SK-N-SH (cell line): ENCODE measurements around the gene RPL5. TPM values are rescaled to one million over a fixed set of nuclear protein-coding genes. Genes with fewer than 3 reads are reported as not detected.

Experiments used
- CTCF ChIA-PET: fragments of 300-600, 350-600 bp; formaldehyde crosslinking; extraction: SDS; loops from one replicate; lab custom pipeline; 2021; lab: Yijun Ruan, JAX
- POLR2A ChIA-PET: fragments of 350-600 bp; sonication (Branson Sonifier 250); formaldehyde crosslinking; extraction: SDS; loops from one replicate; lab custom pipeline; 2020; ENCODE audit warnings: antibody characterized with exemption, inconsistent platforms; lab: Yijun Ruan, JAX
- DNase-seq: peaks from one replicate; pipeline ENCODE4 v3.0.0; 2012
- H2AFZ ChIP-seq: fragments of 200-600 bp; sonication (generic); 2 replicates; pipeline ENCODE4 v1.8.1; 2016; ENCODE audit warnings: antibody characterized with exemption, mild to moderate bottlenecking, low read depth
- H3F3A ChIP-seq: fragments of 200-600 bp; sonication (generic); replicated peaks from 2 replicates; pipeline ENCODE3; 2016; ENCODE audit warnings: antibody characterized with exemption, mild to moderate bottlenecking; ENCODE audit not compliant: insufficient read depth
- H3K27ac ChIP-seq, 2 experiments: fragments of 200-500 bp in 1 of 2; fragments of 200-600 bp in 1 of 2; sonication (Bioruptor generic) in 1 of 2; sonication (generic), shearing (Covaris generic) in 1 of 2; 2 replicates each; pipeline versions ENCODE4 v1.5.1 to v1.6.1; 2014 to 2016; ENCODE audit warnings: low read depth in 2 of 2, inconsistent platforms in 1 of 2, low read length in 1 of 2, mild to moderate bottlenecking in 1 of 2, mixed read lengths in 1 of 2
- H3K27me3 ChIP-seq: fragments of 200-600 bp; sonication (generic), shearing (Covaris generic); 2 replicates; pipeline ENCODE4 v1.6.1; 2016; ENCODE audit warnings: mixed run types; ENCODE audit not compliant: insufficient read depth
- H3K36me3 ChIP-seq, 2 experiments: fragments of 200-500 bp in 1 of 2; fragments of 200-600 bp in 1 of 2; sonication (Bioruptor generic) in 1 of 2; sonication (generic) in 1 of 2; replicated peaks in 1 of 2; 2 replicates each; pipeline versions ENCODE3 to v1.5.1; 2014 to 2016; ENCODE audit warnings: low read length in 1 of 2, mild to moderate bottlenecking in 1 of 2; ENCODE audit not compliant: insufficient read depth in 2 of 2, control insufficient read depth in 1 of 2
- H3K4me1 ChIP-seq, 2 experiments: fragments of 200-500 bp in 1 of 2; fragments of 200-600 bp in 1 of 2; sonication (Bioruptor generic) in 1 of 2; sonication (generic), shearing (Covaris generic) in 1 of 2; 2 replicates each; pipeline versions ENCODE4 v1.5.1 to v1.6.1; 2014 to 2016; ENCODE audit warnings: low read depth in 1 of 2, low read length in 1 of 2, mixed run types in 1 of 2; ENCODE audit not compliant: insufficient read depth in 2 of 2, control insufficient read depth in 1 of 2
- H3K4me2 ChIP-seq: fragments of 200-600 bp; sonication (generic), shearing (Covaris generic); 2 replicates; pipeline ENCODE4 v1.6.1; 2017; ENCODE audit warnings: mixed run types
- H3K4me3 ChIP-seq, 2 experiments: fragments of 200-500 bp in 1 of 2; fragments of 200-600 bp in 1 of 2; sonication (Bioruptor generic) in 1 of 2; sonication (generic), shearing (Covaris generic) in 1 of 2; 2 replicates each; pipeline versions ENCODE4 v1.5.1 to v1.8.1; 2014 to 2016; ENCODE audit warnings: low read depth in 2 of 2, inconsistent platforms in 1 of 2, low read length in 1 of 2, mild to moderate bottlenecking in 1 of 2, mixed read lengths in 1 of 2, moderate library complexity in 1 of 2
- H3K79me2 ChIP-seq: fragments of 200-600 bp; sonication (generic); 2 replicates; pipeline ENCODE4 v1.8.1; 2017; ENCODE audit warnings: mild to moderate bottlenecking; ENCODE audit not compliant: insufficient read depth
- H3K9ac ChIP-seq: fragments of 200-600 bp; sonication (generic); 2 replicates; pipeline ENCODE4 v1.6.1; 2017; ENCODE audit warnings: mixed run types
- H3K9me2 ChIP-seq: fragments of 200-600 bp; sonication (generic); 2 replicates; pipeline ENCODE4 v1.6.1; 2017; ENCODE audit warnings: mixed run types
- H3K9me3 ChIP-seq: fragments of 200-600 bp; sonication (generic); 2 replicates; pipeline ENCODE4 v1.6.1; 2017; ENCODE audit warnings: mixed run types, mild to moderate bottlenecking, moderate library complexity
- H4K20me1 ChIP-seq: fragments of 200-600 bp; sonication (generic); 2 replicates; pipeline ENCODE4 v1.6.1; 2017; ENCODE audit warnings: mild to moderate bottlenecking, mixed run types; ENCODE audit not compliant: insufficient read depth
- CHD2 ChIP-seq: fragments of 150-350 bp; IDR thresholded peaks from 2 replicates; pipeline ENCODE4 v1.6.1; 2018; ENCODE audit warnings: low read length; ENCODE audit not compliant: partially characterized antibody
- ELF1 ChIP-seq: IDR thresholded peaks from 2 replicates; pipeline ENCODE4 v1.4.0; 2012
- FOXJ3 ChIP-seq: sonication (generic); formaldehyde crosslinking; IDR thresholded peaks from 2 replicates; pipeline ENCODE4 v1.5.1; 2020; ENCODE audit warnings: mild to moderate bottlenecking, missing genetic modification reagents
- GABPA ChIP-seq: IDR thresholded peaks from 2 replicates; pipeline ENCODE4 v1.4.0; 2012; ENCODE audit warnings: low read depth, mild to moderate bottlenecking
- IRF3 ChIP-seq: fragments of 150-350 bp; IDR thresholded peaks from 2 replicates; pipeline ENCODE4 v1.6.1; 2016; ENCODE audit warnings: mild to moderate bottlenecking, low read depth, low read length
- JUND ChIP-seq: IDR thresholded peaks from 2 replicates; pipeline ENCODE4 v1.4.0; 2012
- MAX ChIP-seq: IDR thresholded peaks from 2 replicates; pipeline ENCODE4 v1.4.0; 2012; ENCODE audit warnings: low read depth
- MEF2A ChIP-seq: IDR thresholded peaks from 2 replicates; pipeline ENCODE4 v1.4.0; 2012; ENCODE audit warnings: low read depth, borderline replicate concordance
- MXI1 ChIP-seq: IDR thresholded peaks from 2 replicates; pipeline ENCODE4 v1.6.1; 2012; ENCODE audit warnings: mild to moderate bottlenecking, low read depth, low read length, improper control_type of control experiment
- NFIC ChIP-seq: IDR thresholded peaks from 2 replicates; pipeline ENCODE4 v1.4.0; 2012; ENCODE audit warnings: borderline replicate concordance
- POLR2AphosphoS5 ChIP-seq: IDR thresholded peaks from 2 replicates; pipeline ENCODE4 v1.6.1; 2012; ENCODE audit warnings: low read depth, low read length
- RAD21 ChIP-seq: IDR thresholded peaks from 2 replicates; pipeline ENCODE4 v1.6.1; 2012; ENCODE audit warnings: mild to moderate bottlenecking, low read length
- RFX5 ChIP-seq: IDR thresholded peaks from 2 replicates; pipeline ENCODE4 v1.6.1; 2012; ENCODE audit warnings: mild to moderate bottlenecking, improper control_type of control experiment, low read length
- YY1 ChIP-seq: IDR thresholded peaks from 2 replicates; pipeline ENCODE4 v1.4.0; 2012; ENCODE audit warnings: low read depth, mild to moderate bottlenecking
- WGBS: methylation state at CpG from one replicate; pipeline ENCODE4 v1.1.6; 2017; ENCODE audit warnings: low lambda C conversion rate; 5-methylcytosine and 5-hydroxymethylcytosine counted together
- polyA plus RNA-seq, 3 experiments: library from polyadenylated mRNA; depleted of rRNA; stranded (reverse); fragments of >200 nt; gene quantifications; 2 replicates each; pipeline ENCODE4 v1.2.3, GENCODE V29; 2012
- TF ChIP-seq, protein P1 (sequence below): fragments of 150-350 bp; IDR thresholded peaks from 2 replicates; pipeline ENCODE4 v1.6.1; 2017; ENCODE audit warnings: antibody characterized with exemption, low read length, low read depth, borderline replicate concordance
- TF ChIP-seq, protein P2 (sequence below): IDR thresholded peaks from 2 replicates; pipeline ENCODE4 v1.4.0; 2012; ENCODE audit warnings: low read depth, borderline replicate concordance

RPL5 gene
- polyA plus RNA-seq, 1 of the 3 experiments (the other 2 are of a cell fraction) = 1,489 TPM

DNA sequence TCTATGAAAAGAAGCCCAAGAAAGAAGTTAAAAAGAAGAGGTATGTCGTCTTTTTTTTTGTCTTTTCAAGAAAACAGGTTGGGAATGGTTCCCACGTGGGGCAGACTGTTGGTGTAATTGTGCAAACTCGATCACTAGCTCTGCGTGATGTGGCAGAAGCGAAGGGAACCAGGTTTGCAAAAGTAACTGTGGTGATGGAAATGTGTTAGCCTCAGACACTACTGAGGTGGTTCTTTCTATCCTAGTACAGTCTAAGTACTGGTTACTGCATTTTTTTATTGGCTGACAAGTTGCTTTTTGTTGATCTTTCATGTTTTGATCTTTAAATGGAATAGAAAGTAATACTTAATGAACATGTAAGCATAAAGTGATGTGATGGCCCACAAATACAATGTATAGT lies 8.8 kb downstream of the RPL5 start:
- no peak for DNase-seq
- WGBS = 83% methylated on average over 5 of the region's 5 CpGs
- Histone ChIP-seq H3F3A (peaks cover 70% of the 10 kb centered on the region), H2AFZ (no peak overlapping the region), H3K27ac (no peak overlapping the region), H4K20me1 (peaks cover 57% of the 10 kb centered on the region), H3K9me3 (no peaks in the 10 kb centered on the region), H3K9ac (no peak overlapping the region)
- TF ChIP-seq NFIC (no peak), MAX (no peak), MEF2A (no peak), YY1 (no peak), FOXJ3 (no peak), GABPA (no peak), IRF3 (no peak), MXI1 (no peak), POLR2AphosphoS5 (no peak), CHD2 (no peak), ELF1 (no peak), JUND (no peak), RFX5 (no peak), RAD21 (no peak)
- TF ChIP-seq, protein P1, sequence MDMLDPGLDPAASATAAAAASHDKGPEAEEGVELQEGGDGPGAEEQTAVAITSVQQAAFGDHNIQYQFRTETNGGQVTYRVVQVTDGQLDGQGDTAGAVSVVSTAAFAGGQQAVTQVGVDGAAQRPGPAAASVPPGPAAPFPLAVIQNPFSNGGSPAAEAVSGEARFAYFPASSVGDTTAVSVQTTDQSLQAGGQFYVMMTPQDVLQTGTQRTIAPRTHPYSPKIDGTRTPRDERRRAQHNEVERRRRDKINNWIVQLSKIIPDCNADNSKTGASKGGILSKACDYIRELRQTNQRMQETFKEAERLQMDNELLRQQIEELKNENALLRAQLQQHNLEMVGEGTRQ = no peak
- TF ChIP-seq, protein P2, sequence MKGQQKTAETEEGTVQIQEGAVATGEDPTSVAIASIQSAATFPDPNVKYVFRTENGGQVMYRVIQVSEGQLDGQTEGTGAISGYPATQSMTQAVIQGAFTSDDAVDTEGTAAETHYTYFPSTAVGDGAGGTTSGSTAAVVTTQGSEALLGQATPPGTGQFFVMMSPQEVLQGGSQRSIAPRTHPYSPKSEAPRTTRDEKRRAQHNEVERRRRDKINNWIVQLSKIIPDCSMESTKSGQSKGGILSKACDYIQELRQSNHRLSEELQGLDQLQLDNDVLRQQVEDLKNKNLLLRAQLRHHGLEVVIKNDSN = no peak
- TF ChIP-seq, all 33 proteins: peak for 0
- no peak overlapping the region for H3K4me2 ChIP-seq
- no peaks in the 10 kb centered on the region for H3K9me2 ChIP-seq
- POLR2A ChIA-PET = interaction anchor here (0.6 kb wide), 1 partner anchor 9 kb away, joined by 3 read pairs; the partner anchor contains the start of gene RPL5
- CTCF ChIA-PET = interaction anchor here (1.4 to 2.3 kb wide), 3 partner anchors 9 to 154 kb away, joined by 7 to 12 read pairs (median 7); partner anchors contain the start of gene RPL5
- H3K4me1 ChIP-seq = peaks cover 6 to 17% of the 10 kb centered on the region in 2 experiments; a peak in 3 of 4 replicates
- H3K27me3 ChIP-seq = no peaks in the 10 kb centered on the region
- peaks cover 85 to 88% of the 10 kb centered on the region in 2 experiments for H3K36me3 ChIP-seq
- peaks cover 51% of the 10 kb centered on the region for H3K79me2 ChIP-seq
- H3K4me3 ChIP-seq = no peak overlapping the region
